ENCODE measurements around the gene ABCC8.
"Not testable (repeated sequence)": the region's sequence is repeated elsewhere in the genome, so short reads cannot be mapped to it uniquely, and the experiment has no call there.

The ABCC8 gene

GRCh38 chr11:17428261-17428660 is 48.4 kb downstream of the ABCC8 start:
- no peak for DNase-seq

DNA sequence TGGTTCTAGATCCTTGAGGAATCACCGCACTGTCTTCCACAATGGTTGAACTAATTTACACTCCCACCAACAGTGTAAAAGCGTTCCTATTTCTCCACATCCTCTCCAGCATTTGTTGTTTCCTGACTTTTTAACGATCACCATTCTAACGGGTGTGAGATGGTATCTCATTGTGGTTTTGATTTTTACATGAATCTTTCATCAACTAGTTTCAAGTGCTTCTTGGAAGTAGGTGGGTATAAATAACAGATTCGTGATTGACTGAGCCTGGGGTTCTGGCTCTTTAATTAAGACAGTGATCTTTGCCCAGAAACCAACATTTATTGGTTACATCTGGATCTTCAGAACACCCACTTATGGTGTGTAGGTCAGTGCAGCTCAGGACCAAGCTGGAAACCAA is 50.4 kb downstream of the ABCC8 start:
- DNase-seq: not testable (repeated sequence)

- no peak for DNase-seq
Measured at GRCh38 chr11:17423533-17424310, 52.9 kb downstream of the ABCC8 start.

- DNase-seq: no peak
Measured at GRCh38 chr11:17421781-17422180, 54.9 kb downstream of the ABCC8 start.

DNA sequence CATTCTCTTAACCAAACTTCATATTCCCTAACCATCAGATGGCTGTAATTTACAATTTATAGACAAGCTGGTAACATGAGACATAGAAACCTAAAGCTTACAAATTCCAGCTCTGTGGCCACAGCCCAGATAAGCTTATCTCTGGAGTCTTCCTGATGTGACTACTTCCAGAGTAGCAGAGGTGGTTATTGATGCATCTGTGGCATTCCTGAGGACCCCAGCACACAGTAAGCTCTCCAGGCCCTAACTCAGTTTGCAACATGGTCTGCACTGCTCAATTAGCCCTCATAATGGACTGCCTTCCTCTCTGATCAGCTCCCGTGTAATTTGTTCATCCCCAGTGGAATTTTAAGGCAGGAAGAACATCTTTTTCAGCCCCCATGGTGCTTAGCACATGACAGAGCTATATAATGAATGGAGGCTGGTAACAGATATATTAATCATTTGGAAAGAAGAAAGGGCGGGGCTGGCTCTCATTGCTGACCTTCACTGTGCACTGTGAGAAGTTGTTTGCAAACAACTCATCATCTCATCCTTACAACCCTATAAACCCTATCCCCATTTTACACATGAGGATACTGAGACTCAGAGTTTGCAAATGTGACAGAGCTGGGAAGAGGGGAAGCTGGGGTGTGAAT is 58.1 kb downstream of the ABCC8 start:
- DNase-seq: no peak

DNA sequence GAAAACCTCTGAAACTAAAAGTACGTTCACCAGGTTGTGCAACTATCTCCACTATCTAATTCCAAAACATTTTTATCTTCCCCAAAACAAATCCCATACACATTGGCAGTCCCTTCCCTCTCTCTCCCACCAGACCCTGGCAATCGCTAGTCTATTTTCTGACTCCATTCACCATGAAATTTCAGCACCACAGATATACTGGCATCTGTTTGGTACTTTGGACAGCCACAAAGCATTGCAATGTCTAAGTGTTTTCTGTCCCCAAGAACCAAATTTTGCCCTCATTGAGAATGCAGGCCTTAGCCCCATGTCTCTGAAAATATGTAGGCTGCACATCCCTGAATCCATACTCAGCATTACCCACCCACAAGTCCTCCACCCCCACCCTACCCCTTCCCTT is 60.2 kb downstream of the ABCC8 start:
- no peak for DNase-seq

GRCh38 chr11:17415523-17416104 is 61.0 kb downstream of the ABCC8 start:
- no peak for DNase-seq

GRCh38 chr11:17414992-17415391 is 61.7 kb downstream of the ABCC8 start:
- DNase-seq: no peak

DNA sequence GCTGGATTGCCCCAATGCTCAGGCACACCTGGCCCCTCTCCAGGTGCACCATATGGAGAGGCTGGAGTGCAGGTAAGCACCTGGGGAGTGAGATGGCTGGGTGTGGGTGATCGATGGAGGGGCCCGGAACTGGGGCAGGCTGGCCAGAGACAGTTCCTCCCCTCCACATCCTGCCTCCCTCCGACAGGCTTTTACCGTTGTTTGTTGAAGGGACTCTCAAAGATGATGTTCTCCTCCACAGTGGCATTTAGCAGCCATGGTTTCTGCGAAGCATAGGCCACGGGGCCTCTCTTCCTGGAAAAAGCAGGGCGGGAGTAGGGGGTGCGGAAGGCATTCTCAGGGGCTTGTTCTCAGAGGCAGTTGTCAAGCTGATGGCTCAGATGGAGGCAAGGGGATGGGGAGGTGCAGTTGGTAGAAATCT is 62.3 kb downstream of the ABCC8 start:
- no peak for DNase-seq

- no peak for DNase-seq
Measured at GRCh38 chr11:17413414-17414316, 63.0 kb downstream of the ABCC8 start.

- DNase-seq: no peak
Measured at GRCh38 chr11:17412488-17413180, 64.0 kb downstream of the ABCC8 start.

GRCh38 chr11:17411418-17411817 is 65.2 kb downstream of the ABCC8 start:
- DNase-seq: no peak

- DNase-seq: no peak
Measured at GRCh38 chr11:17410606-17411379, 65.9 kb downstream of the ABCC8 start.

DNA sequence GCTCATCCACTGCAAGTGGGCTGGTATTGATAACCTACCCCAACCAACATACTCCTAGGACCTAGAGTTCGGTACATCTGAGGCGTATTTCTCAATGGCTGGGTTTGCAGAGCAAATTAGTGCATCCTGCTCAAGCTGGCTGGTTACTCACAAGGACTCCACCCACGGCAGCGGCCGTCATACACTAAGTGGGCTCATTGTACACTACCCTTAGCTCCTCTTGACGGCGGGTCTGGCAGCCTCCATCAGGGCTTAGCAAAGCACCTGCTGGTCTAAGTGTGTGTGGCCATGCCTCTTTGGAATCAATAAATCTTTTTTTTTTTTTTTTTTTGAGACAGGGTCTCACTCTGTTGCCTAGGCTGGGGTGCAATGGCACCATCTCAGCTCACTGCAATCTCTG is 68.0 kb downstream of the ABCC8 start:
- no peak for DNase-seq

- no peak for DNase-seq
Measured at GRCh38 chr11:17408026-17408425, 68.6 kb downstream of the ABCC8 start.

- DNase-seq: no peak
Measured at GRCh38 chr11:17407575-17407974, 69.1 kb downstream of the ABCC8 start.

DNA sequence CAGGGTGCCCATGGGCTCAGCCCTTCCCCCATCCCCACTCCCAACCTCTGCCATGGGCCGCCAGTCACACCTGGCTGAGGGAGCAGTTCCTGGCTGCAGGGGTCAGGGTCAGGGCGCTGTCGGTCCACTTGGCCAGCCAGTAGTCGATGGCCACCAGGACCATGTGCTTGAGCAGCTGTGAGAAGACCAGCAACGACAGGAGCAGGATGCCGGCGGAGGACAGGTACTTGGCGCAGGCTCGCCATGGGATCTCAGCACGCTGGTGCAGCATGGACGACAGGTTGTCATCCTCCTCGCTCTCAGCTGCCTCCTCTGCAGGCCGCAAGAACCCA is 69.9 kb downstream of the ABCC8 start:
- DNase-seq: no peak

DNA sequence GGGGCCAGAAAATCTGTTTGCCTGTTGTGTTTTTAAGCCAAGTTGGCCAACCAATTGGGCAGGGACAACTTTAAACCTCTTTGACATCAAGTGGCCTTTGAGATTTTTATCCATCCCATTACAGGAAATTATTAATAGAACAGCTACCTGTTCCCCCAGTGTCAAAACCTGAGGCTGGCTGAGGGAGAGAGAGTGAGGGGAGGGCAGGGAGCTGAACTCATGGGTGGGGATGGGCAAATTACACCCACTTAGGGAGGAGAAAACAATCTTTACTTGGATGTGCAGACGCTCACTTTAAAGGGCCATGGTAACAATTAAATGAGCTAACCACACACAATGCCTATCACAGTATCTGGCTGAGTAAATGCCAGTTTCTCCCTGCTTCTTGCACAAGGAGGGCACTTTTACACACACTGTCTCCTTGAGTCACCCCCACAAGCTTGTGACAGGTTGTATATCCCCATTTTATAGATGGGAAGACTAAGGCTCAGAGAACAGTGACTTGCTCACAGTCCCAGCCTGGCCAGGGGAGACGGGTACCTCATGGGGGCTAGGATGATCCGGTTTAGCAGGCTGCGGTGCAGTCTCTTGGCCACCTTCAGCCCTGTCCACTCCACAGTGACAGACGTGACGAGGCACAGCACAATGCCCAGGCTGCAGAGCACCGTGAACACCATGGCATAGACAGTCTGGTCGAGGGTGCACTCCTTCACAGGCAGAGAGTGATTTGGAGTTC is 70.4 kb downstream of the ABCC8 start:
- DNase-seq: no peak

GRCh38 chr11:17405232-17406005 is 71.2 kb downstream of the ABCC8 start:
- DNase-seq: no peak

All from right kidney (tissue), 1 donor.